IMR-90 (cell line): ENCODE data around the gene CLEC20A. TPM values are rescaled to one million over a fixed set of nuclear protein-coding genes. Genes with fewer than 3 reads are reported as not detected.

Experiments used
- ATAC-seq: fragments of 200-7000 bp; cut with Tn5 transposase; 2 replicates; pipeline ENCODE4 v1.9.1; 2020; ENCODE audit warnings: low read depth, mild to moderate bottlenecking, moderate library complexity
- BruUV-seq: library from RNA; stranded (reverse); fragments of 400-500 nt; replicated peaks from 2 replicates; lab custom pipeline; 2021; lab: Mats Ljungman, UMichigan
- CTCF ChIA-PET: fragments of 300-600 bp; formaldehyde crosslinking; extraction: SDS; loops from one replicate; lab custom pipeline; 2021; ENCODE audit warnings: antibody characterized with exemption; lab: Yijun Ruan, JAX
- POLR2A ChIA-PET: fragments of 300-600 bp; sonication (Branson Sonifier 250); formaldehyde crosslinking; loops from one replicate; lab custom pipeline; 2022; ENCODE audit warnings: antibody characterized with exemption; ENCODE audit not compliant: unreplicated experiment; lab: Charles Lee
- DNase-seq: peaks from one replicate; pipeline ENCODE4 v3.0.0; 2013
- H2AFZ ChIP-seq: replicated peaks from 2 replicates; pipeline ENCODE3; 2013; ENCODE audit warnings: low read length, mild to moderate bottlenecking; ENCODE audit not compliant: poor library complexity
- H2AK5ac ChIP-seq: 2 replicates; pipeline ENCODE4 v1.6.1; 2013; ENCODE audit warnings: low read depth, low read length, inconsistent platforms
- H2AK9ac ChIP-seq: replicated peaks from 2 replicates; pipeline ENCODE3; 2013; ENCODE audit warnings: mild to moderate bottlenecking, low read depth, low read length, moderate library complexity; ENCODE audit not compliant: poor library complexity
- H2BK120ac ChIP-seq: 2 replicates; pipeline ENCODE4 v1.6.1; 2013; ENCODE audit warnings: low read depth, low read length, inconsistent platforms
- H2BK15ac ChIP-seq: 3 replicates; pipeline ENCODE4 v1.6.1; 2013; ENCODE audit warnings: low read depth, low read length, inconsistent platforms
- H2BK20ac ChIP-seq: 2 replicates; pipeline ENCODE4 v1.6.1; 2013; ENCODE audit warnings: low read depth, mild to moderate bottlenecking, inconsistent platforms, low read length, moderate library complexity
- H2BK5ac ChIP-seq: 2 replicates; pipeline ENCODE4 v1.6.1; 2013; ENCODE audit warnings: mild to moderate bottlenecking, low read depth, low read length, inconsistent platforms; ENCODE audit not compliant: poor library complexity, severe bottlenecking
- H3K14ac ChIP-seq: replicated peaks from 2 replicates; pipeline ENCODE4 v1.6.1; 2013; ENCODE audit warnings: low read depth, low read length, inconsistent platforms
- H3K18ac ChIP-seq: 2 replicates; pipeline ENCODE4 v1.6.1; 2013; ENCODE audit warnings: low read depth, low read length, control low read depth
- H3K23ac ChIP-seq: 2 replicates; pipeline ENCODE4 v1.6.1; 2013; ENCODE audit warnings: low read depth, low read length, inconsistent platforms
- H3K27ac ChIP-seq: 2 replicates; pipeline ENCODE4 v1.5.1; 2013; ENCODE audit warnings: mild to moderate bottlenecking, control low read depth, low read length; ENCODE audit not compliant: insufficient read depth
- H3K27me3 ChIP-seq: 2 replicates; pipeline ENCODE4 v1.6.1; 2013; ENCODE audit warnings: low read length; ENCODE audit not compliant: control insufficient read depth, insufficient read depth
- H3K36me3 ChIP-seq: 2 replicates; pipeline ENCODE4 v1.6.1; 2013; ENCODE audit warnings: low read length, mixed read lengths; ENCODE audit not compliant: control insufficient read depth, insufficient read depth
- H3K4ac ChIP-seq: 2 replicates; pipeline ENCODE4 v1.6.1; 2013; ENCODE audit warnings: low read depth, low read length, inconsistent platforms
- H3K4me1 ChIP-seq: 2 replicates; pipeline ENCODE4 v1.6.1; 2013; ENCODE audit warnings: low read length, mixed read lengths; ENCODE audit not compliant: control insufficient read depth, insufficient read depth
- H3K4me2 ChIP-seq: 2 replicates; pipeline ENCODE4 v1.6.1; 2013; ENCODE audit warnings: low read depth, mild to moderate bottlenecking, control low read depth, low read length, moderate library complexity
- H3K4me3 ChIP-seq: 2 replicates; pipeline ENCODE4 v1.5.1; 2013; ENCODE audit warnings: low read depth, mild to moderate bottlenecking, control low read depth, low read length, moderate library complexity; ENCODE audit not compliant: insufficient read depth
- H3K56ac ChIP-seq: 2 replicates; pipeline ENCODE4 v1.6.1; 2013; ENCODE audit warnings: low read length, inconsistent platforms; ENCODE audit not compliant: insufficient read depth; ENCODE audit errors: extremely low read depth
- H3K79me1 ChIP-seq, 2 experiments: 2 replicates each; pipeline ENCODE4 v1.6.1; 2013; ENCODE audit warnings: low read length in 2 of 2, inconsistent platforms in 1 of 2, low read depth in 1 of 2
- H3K9ac ChIP-seq: 2 replicates; pipeline ENCODE4 v1.6.1; 2013; ENCODE audit warnings: low read depth, low read length, control low read depth
- H3K9me1 ChIP-seq: 2 replicates; pipeline ENCODE4 v1.6.1; 2013; ENCODE audit warnings: low read length, inconsistent platforms; ENCODE audit not compliant: insufficient read depth
- H3K9me3 ChIP-seq: 2 replicates; pipeline ENCODE4 v1.6.1; 2013; ENCODE audit warnings: low read length; ENCODE audit not compliant: control insufficient read depth, insufficient read depth
- H4K20me1 ChIP-seq: 2 replicates; pipeline ENCODE4 v1.6.1; 2013; ENCODE audit warnings: low read length, inconsistent platforms; ENCODE audit not compliant: insufficient read depth
- H4K5ac ChIP-seq: 2 replicates; pipeline ENCODE4 v1.6.1; 2013; ENCODE audit warnings: mild to moderate bottlenecking, low read depth, low read length, control low read depth
- H4K8ac ChIP-seq, 2 experiments: 2 replicates each; pipeline ENCODE4 v1.6.1; 2013; ENCODE audit warnings: low read depth in 2 of 2, low read length in 2 of 2, control low read depth in 1 of 2, inconsistent platforms in 1 of 2
- H4K91ac ChIP-seq: 2 replicates; pipeline ENCODE4 v1.6.1; 2013; ENCODE audit warnings: low read depth, low read length, inconsistent platforms; ENCODE audit not compliant: insufficient read depth
- CEBPB ChIP-seq: IDR thresholded peaks from 2 replicates; pipeline ENCODE4 v1.6.1; 2012; ENCODE audit warnings: low read depth, low read length, improper control_type of control experiment
- CHD1 ChIP-seq: IDR thresholded peaks from 2 replicates; pipeline ENCODE4 v1.6.1; 2012; ENCODE audit warnings: low read depth, low read length, improper control_type of control experiment
- ELK1 ChIP-seq: fragments of 150-350 bp; IDR thresholded peaks from 2 replicates; pipeline ENCODE4 v1.6.1; 2016; ENCODE audit warnings: low read depth, mild to moderate bottlenecking, low read length, moderate library complexity, borderline replicate concordance
- FOS ChIP-seq: fragments of 150-350 bp; IDR thresholded peaks from 2 replicates; pipeline ENCODE4 v1.6.1; 2016; ENCODE audit warnings: low read depth, low read length
- MAZ ChIP-seq: IDR thresholded peaks from 2 replicates; pipeline ENCODE4 v1.6.1; 2012; ENCODE audit warnings: low read depth, mild to moderate bottlenecking, low read length, improper control_type of control experiment, moderate library complexity, borderline replicate concordance
- NFE2L2 ChIP-seq: fragments of 150-350 bp; IDR thresholded peaks from 2 replicates; pipeline ENCODE4 v1.6.1; 2016; ENCODE audit warnings: low read depth, mild to moderate bottlenecking, low read length
- POLR2A ChIP-seq: IDR thresholded peaks from 2 replicates; pipeline ENCODE4 v1.6.1; 2012; ENCODE audit warnings: mild to moderate bottlenecking, low read depth, low read length
- RCOR1 ChIP-seq: IDR thresholded peaks from 2 replicates; pipeline ENCODE4 v1.6.1; 2012; ENCODE audit warnings: mild to moderate bottlenecking, low read length, improper control_type of control experiment; ENCODE audit not compliant: insufficient replicate concordance
- RFX5 ChIP-seq: IDR thresholded peaks from 2 replicates; pipeline ENCODE4 v1.8.0; 2012; ENCODE audit warnings: low read depth, mild to moderate bottlenecking, low read length, moderate library complexity
- SMC3 ChIP-seq: fragments of 150-350 bp; IDR thresholded peaks from 2 replicates; pipeline ENCODE4 v1.6.1; 2016; ENCODE audit warnings: low read depth, mild to moderate bottlenecking, antibody characterized with exemption, low read length, moderate library complexity
- USF2 ChIP-seq: fragments of 150-350 bp; IDR thresholded peaks from 2 replicates; pipeline ENCODE4 v1.6.1; 2017; ENCODE audit warnings: mild to moderate bottlenecking, antibody characterized with exemption, low read length, low read depth
- WGBS, 2 experiments: methylation state at CpG; one replicate each; pipeline versions ENCODE4 v1.1.5 to v1.1.7; 2013; ENCODE audit warnings: missing lambda C conversion rate in 2 of 2; ENCODE audit not compliant: insufficient read length in 1 of 2; ENCODE audit errors: extremely low coverage in 2 of 2; 5-methylcytosine and 5-hydroxymethylcytosine counted together
- dilution Hi-C: fragments of 300-500 bp; cut with HindIII; formaldehyde crosslinking; loops from one replicate; pipeline ENCODE4 v1.14.3; 2018; ENCODE audit warnings: low sequenced_read_pairs; ENCODE audit not compliant: unreplicated experiment
- in situ Hi-C: fragments of 300-500 bp; cut with MboI; formaldehyde crosslinking; loops from 3 replicates; pipeline ENCODE4 v1.14.3; 2019; ENCODE audit warnings: low sequenced_read_pairs, inconsistent platforms, mixed read lengths
- intact Hi-C: fragments of 100-400 bp; cut with micrococcal nuclease; formaldehyde crosslinking; loops from 2 replicates; pipeline ENCODE4 v1.10.0; 2022
- polyA plus RNA-seq, 3 experiments: library from polyadenylated mRNA; depleted of rRNA; stranded (reverse); fragments of >200 nt; gene quantifications; 2 replicates each; pipeline ENCODE4 v1.2.3, GENCODE V29; 2012; ENCODE audit warnings: low replicate concordance in 1 of 3
- total RNA-seq: library from RNA; depleted of rRNA; stranded (reverse); fragments of >200 nt; gene quantifications from 2 replicates; pipeline ENCODE4 v1.2.3, GENCODE V29; 2012

Gene CLEC20A
- total and polyA plus RNA-seq, 2 of the 4 experiments (the other 2 are of a cell fraction) = not detected

DNA sequence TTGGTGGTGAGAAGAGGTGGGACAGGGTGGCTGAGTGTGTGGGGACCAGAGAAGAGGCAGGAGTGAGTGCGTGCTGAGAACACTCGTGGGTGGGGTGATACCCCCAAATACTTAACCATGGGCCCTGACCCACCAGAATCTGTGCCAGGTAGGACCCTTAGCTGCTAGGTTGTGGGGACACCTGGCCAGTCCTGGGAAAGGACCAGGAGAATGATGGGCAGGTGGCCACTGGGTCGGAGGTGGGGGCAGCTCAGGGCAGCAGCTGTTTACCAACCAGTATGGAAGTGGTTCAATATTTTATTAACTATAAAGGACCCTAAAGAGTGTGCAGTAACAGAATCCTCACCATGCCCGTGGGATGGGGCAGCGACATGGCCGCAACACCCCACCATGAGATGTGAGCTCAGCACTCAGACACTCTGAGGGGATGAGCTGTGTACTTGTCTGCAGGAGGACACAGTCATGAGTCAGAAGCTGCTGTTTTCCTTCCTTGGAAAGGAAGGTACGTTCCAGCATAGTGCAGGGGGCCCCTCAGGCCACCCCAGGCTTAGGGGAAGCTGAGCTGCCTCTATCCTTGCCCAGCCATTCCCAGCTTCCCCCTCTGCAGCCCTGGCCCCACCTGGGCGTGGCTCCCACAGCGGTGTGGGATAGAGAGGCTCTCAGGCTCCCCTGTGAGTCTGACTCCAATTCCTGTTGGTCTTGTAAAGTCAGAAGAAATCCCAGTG is 41.6 kb upstream of the CLEC20A start (continued):
- no peak for TF ChIP-seq SMC3
- no peak for TF ChIP-seq RCOR1
- no peak for TF ChIP-seq POLR2A

DNA sequence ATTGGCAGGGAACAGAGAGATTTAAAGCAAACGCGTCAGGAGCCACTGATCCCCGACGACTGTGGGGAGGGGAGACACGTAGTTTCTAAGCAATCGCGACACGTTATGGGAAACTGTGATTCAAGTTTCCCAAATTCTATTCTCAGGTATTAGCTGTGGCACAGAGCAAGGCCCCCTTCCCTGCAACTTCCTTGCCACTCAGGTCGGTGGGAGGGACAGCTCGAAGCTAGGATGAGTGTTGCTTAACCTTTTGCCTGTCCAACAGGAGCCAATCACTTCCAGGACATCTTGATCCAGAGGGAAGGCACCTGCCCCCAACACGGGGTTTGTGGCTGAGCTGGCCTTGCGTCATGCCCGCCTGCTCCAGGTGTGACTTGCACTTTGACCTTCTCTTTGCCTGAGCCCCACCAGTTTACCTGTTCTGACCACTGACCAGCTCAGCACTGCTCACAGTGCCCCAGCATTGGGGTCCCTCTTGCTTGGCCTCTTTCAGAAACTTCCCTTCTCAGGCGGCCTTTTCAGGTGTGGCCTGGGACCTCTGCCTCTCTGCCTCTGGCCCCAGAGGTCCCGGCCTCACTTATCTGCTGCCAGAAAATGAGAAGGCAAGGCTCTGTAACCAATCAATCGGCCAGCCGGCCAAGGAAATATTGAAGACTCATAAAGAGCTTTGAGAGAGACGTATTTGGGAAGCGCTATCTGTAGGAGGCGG is 40.8 kb upstream of the CLEC20A start:
- Histone ChIP-seq H4K91ac (peak overlapping the region; percentile 93), H4K20me1 (peaks cover 4% of the 10 kb centered on the region; the same call in 1 of the 2 replicates), H2AK5ac (peak overlapping the region; percentile 99), H2AK9ac (peak overlapping the region; percentile 89), H3K56ac (peak overlapping the region; percentile 40), H3K18ac (peak overlapping the region; percentile 46), H3K4me2 (peak overlapping the region; percentile 29), H3K4ac (peak overlapping the region; percentile 94), H3K27ac (peak overlapping the region; percentile 64), H4K5ac (peak overlapping the region; percentile 37), H3K9ac (no peak overlapping the region), H3K79me1 (0 out of 4 replicates have a peak, but pooled peaks cover 0 to 11% of the 10 kb centered on the region in 2 experiments), H3K9me3 (no peaks in the 10 kb centered on the region), H4K8ac (peak overlapping the region; percentile 27 to 91; a peak in 3 of 4 replicates), H3K36me3 (no peaks in the 10 kb centered on the region), H3K27me3 (no peaks in the 10 kb centered on the region), H3K23ac (peak overlapping the region; percentile 62; the same call in 1 of the 2 replicates), H3K14ac (peak overlapping the region; percentile 78), H2BK20ac (peak overlapping the region; percentile 94), H2BK15ac (peak overlapping the region; percentile 60; the same call in 2 of the 3 replicates), H3K4me3 (no peak overlapping the region), H3K9me1 (peaks cover 37% of the 10 kb centered on the region), H2BK5ac (peak overlapping the region; percentile 83), H2AFZ (peak overlapping the region; percentile 82), H2BK120ac (peak overlapping the region; percentile 94), H3K4me1 (peaks cover 41% of the 10 kb centered on the region)
- BruUV-seq = no TSS peak
- ATAC-seq (no peak), DNase-seq (no peak)
- in situ Hi-C loops = loop anchor here (10.0 kb wide), 1 partner anchor 827 kb away; the partner anchor contains the start of gene AXDND1
- TF ChIP-seq ELK1 = no peak
- no peak for TF ChIP-seq RFX5
- no peak; the same call in 1 of the 2 replicates for TF ChIP-seq FOS
- no peak for TF ChIP-seq USF2
- no peak for TF ChIP-seq CHD1
- no peak for TF ChIP-seq CEBPB
- TF ChIP-seq NFE2L2 = no peak
- no peak for TF ChIP-seq RCOR1
- TF ChIP-seq MAZ = no peak
- WGBS, 2 experiments = 84% methylated on average over 9 of the region's 20 CpGs; no CpG with 5 or more reads in 1 of the 2 experiments
- intact Hi-C loops = no loop called here
- ChIA-PET POLR2A (interaction anchor here (0.6 kb wide), 1 partner anchor 187 kb away, joined by 3 read pairs; no protein-coding TSS in a partner anchor), CTCF (interaction anchor here (0.6 to 2.9 kb wide), 3 partner anchors 237 to 698 kb away, joined by 3 to 12 read pairs (median 9); no protein-coding TSS in a partner anchor)
- dilution Hi-C loops = no loop called here
